SHP77 (cell line): ENCODE data around the gene CCDC188.

Experiments
- DNase-seq, 2 experiments: peaks; one replicate each; lab custom pipeline; 2025; lab: John Stamatoyannopoulos, UW

The CCDC188 gene

DNA sequence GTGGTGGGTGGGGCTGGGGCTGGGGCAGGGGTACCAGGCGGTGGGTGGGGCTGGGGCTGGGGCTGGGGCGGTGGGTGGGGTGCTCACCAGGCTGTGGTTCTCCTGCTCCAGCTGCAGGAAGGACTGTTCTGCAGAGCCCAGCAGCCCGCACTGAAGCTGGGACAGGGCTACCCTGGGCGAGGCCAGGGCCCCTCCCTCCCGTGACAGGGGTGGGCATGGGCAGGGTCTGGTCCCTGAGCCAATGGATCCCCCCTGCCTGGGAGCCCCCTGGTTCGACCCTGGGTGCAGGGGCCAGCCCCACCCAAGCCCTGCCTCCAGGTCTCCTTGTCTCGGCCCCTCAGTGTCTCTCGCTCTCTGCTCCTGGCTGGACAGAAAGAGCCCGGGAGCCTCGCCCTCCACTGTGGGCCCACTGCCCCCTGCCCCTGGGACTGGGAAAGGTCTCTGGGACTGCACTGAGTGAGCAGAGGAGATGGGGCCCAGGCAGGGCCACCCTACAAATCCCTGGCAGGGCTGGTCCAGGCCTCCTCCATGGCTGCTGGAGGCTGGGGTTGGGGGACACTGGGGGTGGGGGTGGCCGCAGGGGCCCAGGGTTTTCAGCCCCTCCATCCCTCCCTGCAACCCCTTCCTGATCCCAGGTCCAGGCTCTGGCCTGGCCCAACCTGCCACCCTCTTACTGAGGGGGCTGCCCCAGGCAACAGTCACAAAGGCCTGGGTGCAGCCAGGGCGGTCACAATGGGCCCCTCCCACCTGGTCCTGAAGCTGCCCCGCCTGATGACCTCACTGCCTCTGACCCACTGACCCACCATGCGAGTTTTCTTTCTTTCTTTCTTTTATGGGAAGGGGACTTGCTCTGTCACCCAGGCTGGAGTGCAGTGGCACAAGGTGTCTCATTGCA lies at the start of gene CCDC188:
CCDC188 (minus strand) TSS at position 675 of the 895 bp plus-strand sequence; CDS start at position 606, 69 bp downstream.
- no peak for DNase-seq

DNA sequence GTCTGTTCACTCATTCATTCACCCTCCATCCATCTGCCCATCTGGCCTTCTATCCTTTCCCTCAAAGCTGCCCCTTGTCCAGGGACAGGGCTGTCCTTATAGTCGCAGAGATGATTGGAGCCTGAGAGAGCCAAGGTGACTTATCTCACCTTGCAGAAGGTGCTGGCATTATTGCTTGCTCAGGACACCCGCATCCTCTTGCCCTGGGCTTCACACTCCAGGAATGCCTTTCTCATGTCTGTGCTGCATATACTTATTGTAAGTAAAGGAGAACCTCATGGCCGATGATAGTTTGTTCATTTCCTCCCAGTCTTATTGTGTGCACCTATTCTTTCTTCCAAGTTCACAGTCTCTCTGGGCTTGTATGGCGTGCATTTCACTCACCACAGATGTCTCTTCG lies 49.1 kb upstream of the CCDC188 start:
- no peak for DNase-seq

DNA sequence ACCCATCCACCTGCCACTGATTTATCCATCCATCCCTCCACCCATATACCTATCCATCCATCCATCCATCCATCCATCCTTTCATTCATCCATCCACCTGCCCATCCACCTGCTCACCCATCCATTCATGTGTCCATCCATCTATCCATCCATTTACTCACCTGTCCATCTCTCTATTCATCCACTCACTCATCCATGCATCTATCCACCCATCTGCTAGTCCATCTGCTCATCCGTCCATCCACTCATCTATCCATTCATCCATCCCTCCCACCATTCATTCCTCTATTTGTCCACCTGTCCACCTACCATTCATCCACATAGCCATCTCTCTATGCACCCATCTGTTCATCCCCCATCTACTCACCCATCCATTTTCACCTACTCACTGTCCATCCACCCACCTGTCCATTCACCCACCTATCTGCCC lies 48.6 kb upstream of the CCDC188 start:
- DNase-seq: no peak

DNA sequence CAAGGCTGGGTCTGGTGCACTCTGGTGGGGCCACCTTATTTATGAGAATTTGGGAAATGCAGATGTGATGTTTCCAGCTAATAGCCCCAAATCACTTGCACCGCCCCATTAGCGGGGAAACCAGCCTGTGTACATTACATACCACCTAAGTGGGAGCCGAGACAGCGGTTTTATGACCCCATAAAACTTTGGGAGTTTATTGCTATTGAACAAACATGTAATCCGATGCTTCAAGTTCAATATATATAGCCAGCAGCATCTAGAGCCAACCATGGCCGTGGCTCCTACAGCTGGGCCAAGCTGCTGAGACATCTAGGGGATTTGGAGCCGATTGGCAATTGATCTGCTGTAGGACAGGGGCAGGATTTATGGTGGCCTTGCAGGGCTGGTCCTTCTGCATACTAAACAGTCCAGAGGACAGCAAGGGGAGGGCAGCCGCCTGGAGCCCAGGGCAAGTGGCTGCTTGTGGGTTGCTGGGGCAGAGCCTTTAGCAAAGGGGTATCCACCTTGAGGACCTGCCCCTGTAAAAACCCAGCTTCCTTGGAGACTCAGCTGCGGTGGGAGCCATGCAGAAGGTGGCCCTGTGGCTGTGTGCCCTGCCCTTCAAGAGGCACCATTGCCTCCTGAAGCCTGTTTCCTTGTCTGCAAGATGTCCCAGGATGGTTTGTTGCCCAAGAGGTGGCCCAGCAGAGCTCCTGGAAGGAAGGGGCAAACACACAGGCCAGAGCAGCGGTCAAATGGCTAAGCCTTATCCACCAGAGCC lies 47.9 kb upstream of the CCDC188 start:
- DNase-seq: no peak

DNA sequence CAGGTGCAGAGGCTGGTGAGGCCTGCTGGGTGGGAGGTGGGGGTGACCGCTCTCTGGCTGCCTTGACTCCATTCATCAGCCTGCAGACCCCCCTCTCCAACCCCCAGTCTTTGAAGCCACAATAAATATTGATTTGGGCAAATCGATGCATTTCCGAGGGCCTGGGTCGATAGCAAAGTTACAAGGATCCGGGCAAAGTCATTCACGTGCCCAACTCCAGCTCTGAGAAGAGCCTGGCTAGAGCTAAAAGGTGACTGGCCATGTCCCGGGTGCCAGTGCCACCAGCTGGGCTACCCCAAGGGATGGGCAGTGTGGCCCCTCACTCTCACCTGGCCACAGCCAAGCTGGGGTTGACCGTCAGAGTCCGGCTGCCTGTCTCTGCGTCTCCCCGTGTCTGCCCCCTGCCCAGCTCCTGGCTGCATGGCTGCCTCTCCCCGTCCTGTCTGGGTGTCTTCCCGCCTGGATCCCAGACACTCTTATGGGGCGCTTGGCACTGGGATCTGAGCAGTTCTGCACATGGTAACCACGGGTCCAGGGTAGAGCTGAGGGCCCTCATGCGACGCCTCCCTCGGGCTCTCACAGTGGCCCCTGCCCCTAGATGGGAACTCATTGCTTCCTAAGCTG lies 46.7 kb upstream of the CCDC188 start:
- DNase-seq: no peak

DNA sequence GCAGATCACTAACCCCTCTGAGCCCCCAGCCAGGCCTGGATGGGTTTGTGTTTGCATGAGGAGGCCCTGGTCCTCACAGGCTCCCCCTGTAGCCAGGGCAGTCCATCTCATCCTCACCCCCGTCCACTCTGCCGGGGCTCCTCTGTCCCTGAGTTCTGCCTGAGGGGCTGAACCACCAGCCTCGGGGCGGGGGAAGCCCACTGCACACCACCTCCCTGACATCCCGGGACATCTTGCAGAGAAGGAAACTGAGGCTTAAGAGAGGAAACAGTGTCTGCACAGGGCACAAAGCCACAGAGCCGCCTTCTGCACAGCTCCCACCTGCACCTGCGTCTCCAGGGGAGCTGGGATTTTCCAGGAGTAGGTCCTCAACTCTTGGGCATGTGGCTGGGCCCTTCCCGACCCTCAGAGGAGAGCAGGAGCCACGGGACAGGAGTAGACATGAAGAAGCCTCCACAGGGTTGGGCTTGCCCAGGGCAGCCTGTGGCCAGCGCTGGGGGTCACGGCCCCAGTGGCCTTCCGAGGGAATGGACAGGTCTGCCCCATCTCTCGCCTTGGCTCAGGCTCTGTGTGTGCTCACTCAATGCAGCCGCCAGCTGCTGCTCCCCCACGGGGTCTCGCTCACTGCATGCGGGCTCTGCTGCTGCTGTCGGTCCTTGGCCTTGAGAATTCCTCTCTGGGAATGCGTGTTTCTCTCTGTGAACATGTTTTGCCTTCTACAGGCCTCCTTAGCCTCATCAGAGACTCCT lies 45.4 kb upstream of the CCDC188 start:
- no peak for DNase-seq

DNA sequence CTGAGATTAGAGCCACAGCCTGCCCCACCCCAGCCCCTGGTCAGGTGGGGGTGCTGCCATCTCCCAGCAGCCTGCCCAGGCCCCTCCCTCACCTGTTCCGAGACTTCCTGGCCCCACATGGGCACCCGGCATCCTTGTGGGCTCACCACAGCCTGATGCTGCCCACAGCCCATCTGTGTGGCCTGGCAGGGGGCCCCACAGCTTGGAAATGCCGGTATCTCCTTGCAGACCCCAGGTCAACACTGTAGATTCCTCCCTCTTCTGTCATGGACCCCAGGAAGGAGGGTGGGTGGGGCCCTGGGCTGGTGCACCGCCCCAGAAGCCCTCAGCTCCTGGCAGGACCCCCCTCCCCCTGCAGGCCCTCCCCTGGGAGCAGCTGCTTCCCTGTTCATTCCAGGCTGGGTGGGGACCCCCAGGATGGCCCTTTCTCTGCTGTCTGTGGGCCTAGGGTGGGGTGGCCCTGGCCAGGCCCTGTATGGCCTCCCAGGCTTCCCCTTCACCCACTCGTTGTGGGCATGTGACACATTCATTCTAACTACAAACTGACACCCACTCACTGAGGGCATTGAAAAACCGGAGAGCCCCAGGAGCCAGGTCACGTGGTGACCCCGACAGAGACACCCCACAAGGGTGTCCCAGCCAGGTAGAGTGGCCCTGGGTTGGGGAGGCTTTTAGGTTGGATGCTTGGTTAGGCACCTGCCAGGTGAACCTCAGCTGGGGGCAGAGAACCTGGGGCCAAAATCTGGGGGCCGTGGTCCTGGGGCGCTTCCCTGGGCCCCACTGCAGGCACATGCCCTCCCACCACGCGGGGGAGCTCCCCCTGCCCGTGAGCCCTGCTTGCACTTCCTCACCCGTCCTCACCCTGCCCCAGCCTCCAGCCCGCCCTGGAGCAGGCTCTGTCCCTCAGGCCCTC lies 44.1 kb upstream of the CCDC188 start:
- no peak for DNase-seq

DNA sequence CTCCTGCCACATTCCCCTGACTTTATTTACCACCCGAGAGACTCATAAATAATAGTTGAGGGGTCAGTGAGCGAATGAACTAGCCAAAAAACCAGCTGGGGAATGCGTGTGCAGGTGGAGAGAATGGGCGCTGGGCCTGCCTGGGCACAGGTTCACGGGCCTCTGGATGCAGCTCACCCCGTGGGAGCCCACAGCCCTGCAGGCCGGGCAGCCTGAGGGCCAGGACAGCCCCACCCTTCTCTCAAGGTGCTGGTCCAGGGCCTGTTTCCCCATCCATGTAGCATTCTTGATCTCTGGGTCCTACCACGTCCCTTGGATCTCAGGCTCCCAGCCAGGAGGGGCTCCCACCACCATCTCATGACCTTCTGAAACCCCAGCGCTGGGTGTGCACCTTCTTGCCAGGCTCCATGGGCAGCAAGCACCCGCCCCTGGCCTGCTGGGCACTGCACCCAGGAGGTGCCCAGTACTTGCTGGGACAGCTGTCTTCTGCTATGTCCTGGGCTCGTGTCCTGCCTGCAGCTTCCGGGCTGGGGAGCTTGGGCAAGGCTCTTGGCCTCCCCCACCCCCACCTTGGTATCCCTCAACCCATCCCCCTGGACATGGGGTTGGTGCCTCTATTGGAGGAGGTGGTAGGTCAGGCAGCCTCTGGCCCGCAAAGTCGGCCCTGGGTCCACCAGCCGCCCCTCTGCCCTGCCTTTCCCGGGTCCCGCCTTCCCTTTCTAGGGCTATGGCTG lies 43.1 kb upstream of the CCDC188 start:
- no peak for DNase-seq

DNA sequence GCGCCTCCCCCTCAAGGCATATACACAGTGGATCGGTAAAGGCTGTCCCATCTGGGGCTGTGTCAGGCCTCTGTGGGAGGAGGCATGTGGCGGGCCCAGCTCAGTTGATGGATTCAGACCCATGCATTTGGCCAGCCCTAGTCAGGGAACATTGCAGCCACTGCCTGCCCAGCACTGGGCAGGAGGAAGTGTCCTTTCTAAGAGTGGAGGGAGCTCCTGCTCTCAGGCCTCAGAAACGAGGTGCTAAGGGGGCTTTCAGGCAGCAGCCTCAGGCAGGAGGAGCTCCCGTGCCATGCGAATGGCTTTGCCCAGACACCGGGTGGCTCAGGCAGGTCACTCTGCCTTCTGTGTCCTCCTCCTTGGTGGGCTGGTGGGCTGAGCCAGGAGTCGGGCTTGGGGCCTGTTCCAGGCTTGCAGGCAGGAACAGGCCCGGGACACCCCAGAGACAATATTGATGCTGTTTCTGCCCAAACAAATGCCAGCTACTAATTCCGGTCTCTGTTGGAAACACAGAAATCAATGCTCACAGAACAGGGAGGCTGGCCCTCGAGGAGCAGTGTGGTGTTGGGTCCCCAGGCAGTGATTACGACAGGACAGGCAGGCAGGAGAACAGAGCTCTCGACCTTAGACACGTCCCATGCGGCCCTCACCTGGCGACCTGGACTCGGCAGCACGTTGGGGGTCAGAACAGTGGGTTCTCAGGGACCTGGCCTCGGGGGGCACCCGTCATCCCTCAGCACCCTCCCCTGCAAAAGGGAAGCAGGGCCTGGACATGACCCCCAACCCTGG lies 42.3 kb upstream of the CCDC188 start:
- no peak for DNase-seq

DNA sequence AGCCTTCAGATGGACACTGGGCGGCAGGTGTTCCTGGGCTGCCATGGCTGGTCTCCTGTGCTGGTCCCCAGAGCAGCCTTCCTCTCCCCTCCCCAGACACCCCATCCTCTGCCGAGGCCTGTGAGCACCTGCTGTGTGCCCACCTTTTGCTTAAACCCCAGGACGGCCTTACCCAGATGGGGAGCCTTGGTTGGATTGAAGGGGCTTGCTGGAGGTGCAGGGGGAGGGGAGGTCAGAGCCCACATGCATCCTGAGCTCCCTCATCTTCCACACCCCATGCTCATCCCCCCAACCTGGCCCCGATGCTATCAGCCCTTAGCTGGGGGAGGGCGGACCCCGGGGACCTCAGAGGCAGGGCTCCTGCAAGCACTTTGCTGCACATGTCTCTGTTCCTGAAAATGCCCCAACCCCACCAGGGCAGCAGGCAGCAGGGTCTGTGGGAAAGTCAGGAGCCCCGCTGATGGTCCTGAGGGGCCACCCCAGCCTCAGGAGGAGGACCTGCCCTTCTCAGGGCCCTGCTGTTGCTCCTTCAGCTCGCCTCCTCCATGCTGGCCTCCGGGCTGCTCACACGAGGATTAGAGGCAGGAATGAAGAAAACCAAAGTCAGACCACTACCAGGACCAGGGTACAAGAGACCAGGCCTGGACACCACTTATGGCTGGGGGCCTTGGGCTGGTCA lies 41.6 kb upstream of the CCDC188 start:
- no peak for DNase-seq

DNA sequence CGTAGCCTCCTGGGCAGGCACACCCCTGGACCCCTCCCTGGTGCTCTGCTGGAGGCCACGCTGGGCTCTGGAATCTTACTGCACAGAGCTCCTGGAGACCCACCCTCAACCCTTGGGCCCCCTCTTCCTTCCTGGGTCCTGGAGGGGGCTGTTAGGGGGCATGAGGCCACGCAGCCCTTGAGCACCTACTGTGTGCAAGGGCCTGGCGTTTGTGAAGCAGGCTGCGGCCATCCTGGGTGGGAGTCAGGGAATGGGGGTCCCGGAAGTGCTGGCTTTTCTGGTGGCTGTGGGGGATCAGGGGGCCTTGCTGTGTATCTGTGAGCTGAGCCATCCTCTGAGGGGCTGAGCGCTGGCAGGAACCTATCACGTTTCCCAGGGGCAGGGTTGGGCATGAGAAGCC lies 40.9 kb upstream of the CCDC188 start:
- DNase-seq: no peak

DNA sequence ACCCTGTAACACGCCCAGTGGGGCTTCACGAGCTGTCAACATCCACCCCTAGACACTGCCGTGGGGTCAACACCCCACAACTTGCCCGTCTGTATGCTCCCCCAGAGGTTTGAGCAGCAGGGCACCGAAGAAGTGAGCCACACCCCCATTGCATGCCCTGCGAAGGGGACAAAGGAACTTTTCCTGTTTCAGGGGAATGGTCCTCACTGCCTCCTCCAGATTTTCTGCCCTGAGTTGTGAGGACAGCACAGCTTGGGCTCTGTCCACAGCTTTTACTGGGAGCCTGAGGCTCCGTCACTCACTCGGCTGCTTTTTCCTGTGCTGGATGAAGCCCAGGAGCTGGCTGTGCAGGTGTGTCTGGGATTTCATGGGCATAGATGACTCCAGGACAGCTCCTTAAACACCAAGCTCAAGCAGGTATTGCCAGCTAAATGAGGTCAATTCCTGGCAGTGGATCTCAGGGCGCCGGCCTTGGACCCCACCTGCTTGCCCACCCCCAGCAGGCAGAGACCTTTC lies 40.2 kb upstream of the CCDC188 start:
- DNase-seq: no peak

DNA sequence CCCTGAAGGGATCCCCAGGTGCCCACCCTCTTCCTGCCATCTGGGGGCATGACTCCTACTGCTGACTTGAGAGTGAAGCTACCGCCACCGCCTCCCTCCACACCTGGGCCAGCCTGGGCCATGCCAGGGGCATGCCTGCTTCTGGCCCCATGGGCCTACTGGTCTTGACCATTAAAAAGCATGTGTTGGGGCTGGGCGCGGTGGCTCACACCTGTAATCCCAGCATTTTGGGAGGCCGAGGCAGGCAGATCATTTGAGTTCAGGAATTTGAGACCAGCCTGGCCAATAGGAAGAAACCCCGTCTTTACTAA lies 37.7 kb upstream of the CCDC188 start:
- DNase-seq: no peak

DNA sequence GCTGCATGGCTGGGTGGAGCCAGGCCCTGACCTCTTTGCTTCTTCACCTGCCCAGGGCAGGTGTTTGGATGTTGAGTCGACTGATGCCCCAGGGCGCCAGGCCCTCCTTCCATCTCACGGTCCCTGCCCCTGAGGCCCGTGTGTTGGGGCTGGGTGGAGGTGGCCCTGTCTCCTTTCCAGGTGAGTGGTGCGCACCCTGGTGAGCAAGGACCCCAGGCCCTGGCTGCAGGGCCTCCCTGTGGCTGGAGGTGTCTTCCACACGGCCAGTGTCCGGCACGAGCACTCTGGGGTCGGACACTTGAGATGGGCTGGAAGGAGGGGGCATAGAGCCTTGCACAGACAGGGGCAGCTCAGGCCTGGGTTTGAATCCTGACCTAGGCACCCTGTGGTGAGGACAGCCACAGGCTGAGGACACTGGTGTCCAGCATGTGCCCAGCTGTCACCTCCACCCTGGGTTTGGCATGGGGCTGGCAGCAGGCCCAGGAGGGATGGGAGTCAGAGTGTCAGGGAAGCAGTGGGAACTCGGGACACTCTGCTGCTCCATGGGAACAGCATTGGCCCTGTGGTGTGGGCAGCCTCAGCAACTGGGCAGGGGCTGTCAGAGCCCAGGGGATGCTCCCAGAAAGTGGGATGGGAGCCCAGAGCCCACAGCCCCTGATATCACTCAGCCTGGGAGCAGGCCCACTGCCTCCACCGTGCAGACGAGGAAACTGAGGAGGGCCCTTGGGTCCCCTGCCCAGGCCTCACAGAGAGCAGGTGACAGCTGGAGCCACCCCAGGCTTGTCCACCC lies 37.1 kb upstream of the CCDC188 start:
- DNase-seq: no peak

DNA sequence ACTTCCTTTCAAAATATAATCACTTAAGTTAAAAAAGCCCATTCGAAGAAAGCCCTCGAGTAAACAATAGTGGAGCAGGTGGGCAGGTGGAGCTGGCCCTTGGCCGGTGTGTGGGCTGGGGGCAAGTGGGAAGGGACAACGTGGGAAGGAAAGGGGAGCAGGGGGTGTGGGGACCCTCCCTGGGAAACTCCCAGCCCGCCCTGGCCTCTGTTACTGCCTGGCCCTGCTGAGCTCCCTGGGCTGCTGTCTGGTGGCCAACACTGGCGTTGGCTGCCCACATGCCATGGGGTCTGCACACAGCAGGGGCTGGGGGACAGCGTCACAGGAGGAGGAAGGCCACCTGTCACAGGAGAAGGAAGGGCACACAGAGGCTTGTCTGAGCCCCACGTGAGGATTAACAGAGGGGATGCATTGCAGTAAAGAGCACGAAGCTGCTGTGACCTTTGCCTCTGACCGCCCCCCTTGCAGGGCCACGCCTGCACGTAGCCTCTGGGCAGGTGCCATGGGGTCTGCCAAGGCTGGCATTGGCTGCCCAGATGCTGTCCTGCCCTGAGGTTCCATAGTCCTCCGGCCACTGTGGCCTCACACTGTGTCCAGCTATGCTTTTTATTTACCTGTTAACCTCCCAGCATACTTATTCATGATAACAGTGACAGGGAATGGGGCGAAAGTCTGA lies 36.2 kb upstream of the CCDC188 start:
- no peak for DNase-seq

DNA sequence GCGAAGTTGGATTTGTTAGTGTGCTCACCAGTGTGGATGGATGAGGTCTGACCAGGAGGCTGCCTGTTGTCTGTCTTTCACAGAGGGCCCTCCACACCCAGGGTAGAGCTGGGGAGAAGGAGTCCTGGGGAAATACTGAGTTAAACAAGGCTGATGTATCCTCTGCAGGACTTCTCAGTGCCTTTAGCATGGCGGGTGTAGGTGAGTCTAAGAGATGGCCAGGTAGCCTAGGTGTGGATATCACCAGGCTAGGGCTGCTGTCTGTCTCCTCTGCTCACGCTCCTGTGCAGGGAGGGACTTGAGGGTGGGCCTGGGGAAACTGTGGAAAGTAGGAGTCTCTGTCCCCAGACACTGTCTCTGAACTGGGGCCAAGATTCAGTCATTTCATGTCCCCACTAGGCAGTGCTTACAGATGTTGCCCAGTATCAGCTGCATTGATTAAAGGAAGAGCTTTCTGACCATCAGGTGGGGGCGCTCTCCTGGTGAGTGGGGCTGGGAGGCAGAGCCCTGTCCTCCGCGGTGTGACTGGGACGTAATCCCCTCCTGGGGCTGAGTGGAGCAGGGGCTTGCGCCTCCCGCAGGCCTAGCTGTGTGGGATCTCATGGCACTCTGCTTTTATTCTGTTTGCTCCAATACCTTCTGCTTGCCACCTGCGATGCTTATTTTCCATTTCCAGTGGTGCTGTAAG lies 35.5 kb upstream of the CCDC188 start:
- no peak for DNase-seq

DNA sequence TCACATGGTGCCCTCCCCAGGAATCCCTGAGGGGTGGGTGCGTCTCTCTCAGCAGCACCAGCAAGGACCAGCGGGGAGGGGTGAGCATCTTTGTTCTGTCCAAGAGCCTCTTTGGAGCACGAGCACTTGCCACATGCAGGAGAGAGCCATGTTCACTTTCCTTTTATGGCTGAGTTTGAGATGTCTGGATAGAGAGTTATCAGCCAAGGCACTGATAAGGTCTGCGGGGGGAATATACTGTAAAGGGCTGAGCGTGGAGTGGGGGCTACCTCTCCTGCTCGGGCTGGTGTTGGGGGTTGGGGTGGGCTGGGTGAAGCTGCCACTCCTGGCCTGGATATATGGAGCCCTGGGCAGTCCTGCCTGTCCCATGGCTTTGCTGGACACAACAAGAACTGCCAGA lies 34.9 kb upstream of the CCDC188 start:
- DNase-seq: no peak
